Epithelial cell of esophagus (primary cell): ENCODE measurements around the gene DRAP1.

ENCODE experiments used
- DNase-seq: peaks from one replicate; pipeline ENCODE4 v3.0.0; 2010; ENCODE audit warnings: low read depth
- H3K4me3 ChIP-seq: 2 replicates; pipeline ENCODE4 v1.5.1; 2011; ENCODE audit warnings: mild to moderate bottlenecking, low read length, control low read depth
- TF ChIP-seq, protein P1 (sequence below): IDR thresholded peaks from 2 replicates; pipeline ENCODE4 v1.5.1; 2011; ENCODE audit warnings: low read depth, mild to moderate bottlenecking, low read length, control low read depth, inconsistent platforms; ENCODE audit not compliant: insufficient read depth; ENCODE audit errors: missing control alignments

Gene DRAP1

GRCh38 chr11:65941720-65942310, 22.6 kb downstream of the DRAP1 start:
- DNase-seq: no peak
- TF ChIP-seq, protein P1, sequence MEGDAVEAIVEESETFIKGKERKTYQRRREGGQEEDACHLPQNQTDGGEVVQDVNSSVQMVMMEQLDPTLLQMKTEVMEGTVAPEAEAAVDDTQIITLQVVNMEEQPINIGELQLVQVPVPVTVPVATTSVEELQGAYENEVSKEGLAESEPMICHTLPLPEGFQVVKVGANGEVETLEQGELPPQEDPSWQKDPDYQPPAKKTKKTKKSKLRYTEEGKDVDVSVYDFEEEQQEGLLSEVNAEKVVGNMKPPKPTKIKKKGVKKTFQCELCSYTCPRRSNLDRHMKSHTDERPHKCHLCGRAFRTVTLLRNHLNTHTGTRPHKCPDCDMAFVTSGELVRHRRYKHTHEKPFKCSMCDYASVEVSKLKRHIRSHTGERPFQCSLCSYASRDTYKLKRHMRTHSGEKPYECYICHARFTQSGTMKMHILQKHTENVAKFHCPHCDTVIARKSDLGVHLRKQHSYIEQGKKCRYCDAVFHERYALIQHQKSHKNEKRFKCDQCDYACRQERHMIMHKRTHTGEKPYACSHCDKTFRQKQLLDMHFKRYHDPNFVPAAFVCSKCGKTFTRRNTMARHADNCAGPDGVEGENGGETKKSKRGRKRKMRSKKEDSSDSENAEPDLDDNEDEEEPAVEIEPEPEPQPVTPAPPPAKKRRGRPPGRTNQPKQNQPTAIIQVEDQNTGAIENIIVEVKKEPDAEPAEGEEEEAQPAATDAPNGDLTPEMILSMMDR: no peak
- H3K4me3 ChIP-seq: no peak overlapping the region

GRCh38 chr11:65942531-65942930, 23.3 kb downstream of the DRAP1 start:
- DNase-seq: no peak
- H3K4me3 ChIP-seq: no peak overlapping the region
- TF ChIP-seq, protein P1: no peak

- TF ChIP-seq, protein P1: no peak
- DNase-seq: no peak
- no peak overlapping the region for H3K4me3 ChIP-seq
Measured at GRCh38 chr11:65944191-65944590, 25.0 kb downstream of the DRAP1 start.

- H3K4me3 ChIP-seq: no peak overlapping the region
- no peak for DNase-seq
- TF ChIP-seq, protein P1: no peak
Measured at GRCh38 chr11:65944767-65945166, 25.5 kb downstream of the DRAP1 start.

DNA sequence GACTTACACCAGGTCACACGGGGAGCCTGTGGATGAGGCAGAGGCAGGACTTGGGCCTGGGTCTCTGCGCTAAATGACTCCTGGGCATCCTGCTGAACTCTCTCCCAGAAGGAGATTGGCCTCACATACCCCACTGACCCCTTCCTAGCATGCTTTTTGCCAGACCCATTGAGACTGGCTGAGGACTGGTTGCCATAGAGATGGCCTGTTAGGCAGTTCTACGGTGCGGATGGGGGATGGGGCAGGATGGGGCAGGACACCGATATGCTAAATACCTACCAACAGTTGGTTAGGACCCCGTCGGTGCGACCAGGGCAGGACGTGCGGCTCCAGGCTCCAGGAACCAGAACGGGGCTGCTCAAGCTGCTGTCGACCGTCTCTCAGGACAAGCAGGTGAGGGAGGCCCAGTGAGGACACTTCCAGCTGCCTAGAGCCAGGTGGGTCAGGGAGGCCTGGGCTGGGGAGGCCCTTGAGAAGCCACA, 26.2 kb downstream of the DRAP1 start, which contains the start of gene TSGA10IP:
Gene TSGA10IP, plus strand, starts transcription at position 51 of the 482 bp plus-strand sequence. Its CDS starts 196 bp downstream, at position 247.
- TF ChIP-seq, protein P1: no peak
- no peak for DNase-seq
- no peak within 1 kb of the TSS for H3K4me3 ChIP-seq

DNA sequence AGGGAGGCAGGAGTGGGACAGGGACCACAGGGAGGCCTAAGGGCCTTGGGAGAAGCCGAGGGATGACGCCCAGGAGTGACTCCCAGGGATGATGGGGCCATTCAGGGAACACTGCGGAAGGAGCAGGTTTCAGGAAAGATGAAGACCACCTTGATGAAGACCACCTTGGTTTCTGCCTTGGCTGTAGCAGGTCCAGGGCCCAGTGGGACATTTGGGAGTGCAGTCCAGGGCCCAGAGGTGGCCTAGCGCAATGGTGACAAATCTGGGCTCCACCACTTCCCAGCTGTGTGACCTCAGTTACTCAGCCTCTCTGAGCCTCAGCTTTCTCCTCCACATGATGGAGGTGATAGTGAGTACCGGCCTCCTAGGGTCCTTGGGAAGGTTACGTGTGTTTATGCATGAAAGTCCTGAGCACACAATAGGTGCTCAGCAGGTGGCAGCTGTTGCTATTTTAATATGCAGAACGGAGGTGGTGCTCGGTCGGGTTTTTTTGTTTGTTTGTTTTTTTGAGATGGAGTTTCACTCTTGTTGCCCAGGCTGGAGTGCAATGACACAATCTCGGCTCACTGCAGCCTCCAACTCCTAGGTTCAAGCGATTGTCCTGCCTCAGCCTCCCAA, 26.8 kb downstream of the DRAP1 start:
- TF ChIP-seq, protein P1: no peak
- no peak for DNase-seq
- H3K4me3 ChIP-seq: no peak overlapping the region
